Vagina (tissue), 2 donors: ENCODE measurements around the gene NAT9.

Source experiments
- POLR2A ChIP-seq, 2 donors: fragments of 450-650 bp; IDR thresholded peaks; one replicate each; pipeline ENCODE4 v1.6.1; 2017; ENCODE audit warnings: antibody characterized with exemption in 2 of 2, mild to moderate bottlenecking in 2 of 2, moderate library complexity in 2 of 2
- POLR2AphosphoS5 ChIP-seq, 2 donors: sonication (generic); formaldehyde crosslinking; IDR thresholded peaks; one replicate each; pipeline ENCODE4 v1.9.0; 2017; ENCODE audit warnings: antibody characterized with exemption in 2 of 2, mild to moderate bottlenecking in 2 of 2, low read depth in 1 of 2; ENCODE audit not compliant: insufficient read depth in 1 of 2
- TF ChIP-seq, protein P1 (sequence below), 3 experiments: fragments of 450-650 bp in 2 of 3; fragments of 200-600 bp in 1 of 3; sonication (generic) in 1 of 3; IDR thresholded peaks; one replicate each; pipeline ENCODE4 v1.5.1; 2017 to 2019; ENCODE audit warnings: antibody characterized with exemption in 3 of 3, mild to moderate bottlenecking in 2 of 3, moderate library complexity in 2 of 3

DNA sequence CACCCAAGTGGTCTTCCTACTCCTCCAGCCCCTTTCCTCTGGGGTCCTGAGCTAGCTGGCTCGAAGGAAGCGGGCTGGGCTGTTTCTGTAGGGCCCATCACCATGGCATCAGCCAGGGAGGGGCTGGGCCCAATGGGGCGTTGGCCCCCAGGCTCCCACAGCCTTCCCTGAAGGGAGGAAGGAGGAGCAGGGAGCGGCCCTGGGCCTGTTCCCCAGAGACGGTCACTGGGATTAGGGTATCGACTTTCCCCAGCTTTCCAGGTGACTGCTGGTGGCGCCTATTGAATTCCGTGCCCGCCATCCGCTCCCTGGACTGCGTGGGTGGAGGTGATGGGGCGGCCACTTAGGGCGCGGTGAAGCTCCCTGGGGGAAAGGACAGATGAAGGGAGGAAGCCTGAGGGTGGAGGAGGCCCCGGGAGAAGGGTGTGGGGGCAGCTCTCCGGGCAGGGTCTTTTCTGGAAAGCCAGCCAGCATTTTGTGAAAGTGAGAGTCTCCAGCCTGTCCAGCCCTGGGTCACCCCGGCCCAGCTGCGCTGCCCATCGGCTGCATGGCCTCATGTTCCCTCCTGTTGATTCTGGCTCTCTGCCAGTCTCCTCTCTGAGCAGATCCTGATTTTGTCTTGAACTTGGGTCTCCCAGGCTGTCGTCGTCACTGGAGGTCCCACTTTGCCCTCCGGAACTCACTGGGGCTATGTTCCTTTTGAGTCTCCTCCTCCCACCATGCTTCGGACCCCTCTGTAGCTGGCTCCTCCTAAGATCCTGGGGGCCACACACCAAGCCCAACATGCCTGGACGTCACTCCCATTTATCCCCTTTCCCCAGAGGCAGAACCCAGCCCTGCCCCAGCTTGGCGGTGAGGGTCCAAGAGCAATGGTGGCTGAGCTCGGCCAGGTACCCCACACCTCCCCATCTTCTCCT, 18.0 kb downstream of the NAT9 start:
- TF ChIP-seq POLR2A (IDR thresholded peaks at IDR 0.05) (no peak), POLR2AphosphoS5 (IDR thresholded peaks at IDR 0.05; ENCODE audit: insufficient read depth in 1 of 2, low read depth in 1 of 2) (no peak)
- TF ChIP-seq, protein P1, sequence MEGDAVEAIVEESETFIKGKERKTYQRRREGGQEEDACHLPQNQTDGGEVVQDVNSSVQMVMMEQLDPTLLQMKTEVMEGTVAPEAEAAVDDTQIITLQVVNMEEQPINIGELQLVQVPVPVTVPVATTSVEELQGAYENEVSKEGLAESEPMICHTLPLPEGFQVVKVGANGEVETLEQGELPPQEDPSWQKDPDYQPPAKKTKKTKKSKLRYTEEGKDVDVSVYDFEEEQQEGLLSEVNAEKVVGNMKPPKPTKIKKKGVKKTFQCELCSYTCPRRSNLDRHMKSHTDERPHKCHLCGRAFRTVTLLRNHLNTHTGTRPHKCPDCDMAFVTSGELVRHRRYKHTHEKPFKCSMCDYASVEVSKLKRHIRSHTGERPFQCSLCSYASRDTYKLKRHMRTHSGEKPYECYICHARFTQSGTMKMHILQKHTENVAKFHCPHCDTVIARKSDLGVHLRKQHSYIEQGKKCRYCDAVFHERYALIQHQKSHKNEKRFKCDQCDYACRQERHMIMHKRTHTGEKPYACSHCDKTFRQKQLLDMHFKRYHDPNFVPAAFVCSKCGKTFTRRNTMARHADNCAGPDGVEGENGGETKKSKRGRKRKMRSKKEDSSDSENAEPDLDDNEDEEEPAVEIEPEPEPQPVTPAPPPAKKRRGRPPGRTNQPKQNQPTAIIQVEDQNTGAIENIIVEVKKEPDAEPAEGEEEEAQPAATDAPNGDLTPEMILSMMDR (IDR thresholded peaks at IDR 0.05), result no peak
